22Rv1 (cell line): ENCODE results near the gene CASP4.

Experiments used
- CTCF ChIP-seq: fragments of 450-650 bp; IDR thresholded peaks from 2 replicates; pipeline ENCODE4 v1.5.1; 2017; ENCODE audit warnings: mild to moderate bottlenecking
- ZFX ChIP-seq: fragments of 450-650 bp; IDR thresholded peaks from 2 replicates; pipeline ENCODE4 v1.6.1; 2017; ENCODE audit warnings: antibody characterized with exemption, borderline replicate concordance

DNA sequence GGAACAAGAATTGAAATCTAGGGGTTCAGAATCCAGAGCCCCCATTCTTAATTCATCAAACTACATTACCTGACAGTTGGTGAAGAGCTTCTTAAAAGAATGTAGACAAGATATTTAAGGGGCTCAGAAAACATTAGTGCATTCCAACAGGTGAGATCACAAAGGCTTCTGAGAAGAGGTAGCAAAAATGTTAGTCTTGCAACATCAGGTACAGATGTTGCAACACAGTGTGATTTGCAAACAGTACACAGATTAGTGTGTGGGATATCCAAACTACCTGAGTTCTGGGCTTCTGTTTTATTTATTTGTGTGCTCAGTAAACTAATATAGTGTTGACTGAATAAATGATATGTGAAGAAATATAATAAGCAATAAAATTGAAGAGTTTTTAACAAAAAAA, 11.8 kb downstream of the CASP4 start:
- TF ChIP-seq CTCF, result no peak
- TF ChIP-seq ZFX, result no peak
